Thyroid gland (tissue), 4 donors: ENCODE measurements around the gene ACOX1.
A peak's percentile ranks its signal among the peaks of the same experiment; 100 is the strongest.

Experiments used
- POLR2A ChIP-seq, 2 donors: fragments of 450-650 bp; IDR thresholded peaks; one replicate each; pipeline ENCODE4 v1.6.1; 2017; ENCODE audit warnings: antibody characterized with exemption in 2 of 2, mild to moderate bottlenecking in 2 of 2, moderate library complexity in 1 of 2
- TF ChIP-seq, protein P1 (sequence below), 6 experiments: fragments of 200-600 bp in 3 of 6; fragments of 450-650 bp in 3 of 6; sonication (generic) in 3 of 6; IDR thresholded peaks; one replicate each; pipeline ENCODE4 v1.5.1; 2016 to 2019; ENCODE audit warnings: antibody characterized with exemption in 6 of 6, mild to moderate bottlenecking in 2 of 6, inconsistent platforms in 1 of 6, moderate library complexity in 1 of 6

DNA sequence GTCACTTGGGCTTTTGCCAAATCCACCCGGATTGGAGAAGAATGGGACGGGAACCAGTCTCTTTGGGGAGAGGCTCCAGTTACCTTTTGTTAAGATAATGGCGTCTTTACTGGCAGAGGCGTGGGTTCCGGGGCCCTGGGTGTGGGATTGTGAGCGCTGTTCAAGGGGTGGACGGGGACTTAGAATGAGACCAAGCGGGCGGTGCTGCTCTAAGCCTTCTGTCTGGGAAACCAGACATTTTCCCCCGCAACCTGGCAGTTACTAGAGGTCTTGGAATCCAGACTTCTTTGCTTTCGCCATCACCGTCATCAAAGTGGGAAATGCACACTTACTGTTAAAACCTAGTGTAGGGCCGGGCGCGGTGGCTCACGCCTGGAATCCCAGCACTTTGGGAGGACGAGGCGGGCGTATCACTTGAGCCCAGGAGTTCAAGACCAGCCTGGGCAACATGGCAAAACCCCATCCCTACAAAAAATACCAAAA lies 780 bp upstream of the ACOX1 start:
- no peak for TF ChIP-seq POLR2A (IDR thresholded peaks at IDR 0.05)
- TF ChIP-seq, protein P1, sequence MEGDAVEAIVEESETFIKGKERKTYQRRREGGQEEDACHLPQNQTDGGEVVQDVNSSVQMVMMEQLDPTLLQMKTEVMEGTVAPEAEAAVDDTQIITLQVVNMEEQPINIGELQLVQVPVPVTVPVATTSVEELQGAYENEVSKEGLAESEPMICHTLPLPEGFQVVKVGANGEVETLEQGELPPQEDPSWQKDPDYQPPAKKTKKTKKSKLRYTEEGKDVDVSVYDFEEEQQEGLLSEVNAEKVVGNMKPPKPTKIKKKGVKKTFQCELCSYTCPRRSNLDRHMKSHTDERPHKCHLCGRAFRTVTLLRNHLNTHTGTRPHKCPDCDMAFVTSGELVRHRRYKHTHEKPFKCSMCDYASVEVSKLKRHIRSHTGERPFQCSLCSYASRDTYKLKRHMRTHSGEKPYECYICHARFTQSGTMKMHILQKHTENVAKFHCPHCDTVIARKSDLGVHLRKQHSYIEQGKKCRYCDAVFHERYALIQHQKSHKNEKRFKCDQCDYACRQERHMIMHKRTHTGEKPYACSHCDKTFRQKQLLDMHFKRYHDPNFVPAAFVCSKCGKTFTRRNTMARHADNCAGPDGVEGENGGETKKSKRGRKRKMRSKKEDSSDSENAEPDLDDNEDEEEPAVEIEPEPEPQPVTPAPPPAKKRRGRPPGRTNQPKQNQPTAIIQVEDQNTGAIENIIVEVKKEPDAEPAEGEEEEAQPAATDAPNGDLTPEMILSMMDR (IDR thresholded peaks at IDR 0.05): peak in 1 of 6 experiments; percentile 10
